HG03575 (cell line): Measurements from ENCODE around the gene IFITM2.
"Not testable (repeated sequence)": the region's sequence is repeated elsewhere in the genome, so short reads cannot be mapped to it uniquely, and the experiment has no call there.

Experiments used
- ATAC-seq: cut with Tn5 transposase; IDR thresholded peaks from one replicate; pipeline ENCODE4 v1.9.1; 2021; ENCODE audit not compliant: unreplicated experiment, insufficient number of reproducible peaks, low FRiP score; ENCODE audit errors: extremely low read depth

Gene IFITM2

DNA sequence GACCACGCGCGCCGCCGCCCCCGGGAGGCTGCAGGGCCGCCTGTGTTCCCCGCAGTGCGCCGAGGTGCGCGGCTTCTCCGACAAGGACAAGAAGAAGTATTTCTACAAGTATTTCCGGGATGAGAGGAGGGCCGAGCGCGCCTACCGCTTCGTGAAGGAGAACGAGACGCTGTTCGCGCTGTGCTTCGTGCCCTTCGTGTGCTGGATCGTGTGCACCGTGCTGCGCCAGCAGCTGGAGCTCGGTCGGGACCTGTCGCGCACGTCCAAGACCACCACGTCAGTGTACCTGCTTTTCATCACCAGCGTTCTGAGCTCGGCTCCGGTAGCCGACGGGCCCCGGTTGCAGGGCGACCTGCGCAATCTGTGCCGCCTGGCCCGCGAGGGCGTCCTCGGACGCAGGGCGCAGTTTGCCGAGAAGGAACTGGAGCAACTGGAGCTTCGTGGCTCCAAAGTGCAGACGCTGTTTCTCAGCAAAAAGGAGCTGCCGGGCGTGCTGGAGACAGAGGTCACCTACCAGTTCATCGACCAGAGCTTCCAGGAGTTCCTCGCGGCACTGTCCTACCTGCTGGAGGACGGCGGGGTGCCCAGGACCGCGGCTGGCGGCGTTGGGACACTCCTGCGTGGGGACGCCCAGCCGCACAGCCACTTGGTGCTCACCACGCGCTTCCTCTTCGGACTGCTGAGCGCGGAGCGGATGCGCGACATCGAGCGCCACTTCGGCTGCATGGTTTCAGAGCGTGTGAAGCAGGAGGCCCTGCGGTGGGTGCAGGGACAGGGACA, 26.7 kb upstream of the IFITM2 start:
- no peak for ATAC-seq

GRCh38 chr11:281486-282161, 26.0 kb upstream of the IFITM2 start:
- ATAC-seq: no peak

GRCh38 chr11:282171-282570, 25.4 kb upstream of the IFITM2 start:
- no peak for ATAC-seq

- ATAC-seq: no peak
Measured at GRCh38 chr11:282630-283360, 24.8 kb upstream of the IFITM2 start.

DNA sequence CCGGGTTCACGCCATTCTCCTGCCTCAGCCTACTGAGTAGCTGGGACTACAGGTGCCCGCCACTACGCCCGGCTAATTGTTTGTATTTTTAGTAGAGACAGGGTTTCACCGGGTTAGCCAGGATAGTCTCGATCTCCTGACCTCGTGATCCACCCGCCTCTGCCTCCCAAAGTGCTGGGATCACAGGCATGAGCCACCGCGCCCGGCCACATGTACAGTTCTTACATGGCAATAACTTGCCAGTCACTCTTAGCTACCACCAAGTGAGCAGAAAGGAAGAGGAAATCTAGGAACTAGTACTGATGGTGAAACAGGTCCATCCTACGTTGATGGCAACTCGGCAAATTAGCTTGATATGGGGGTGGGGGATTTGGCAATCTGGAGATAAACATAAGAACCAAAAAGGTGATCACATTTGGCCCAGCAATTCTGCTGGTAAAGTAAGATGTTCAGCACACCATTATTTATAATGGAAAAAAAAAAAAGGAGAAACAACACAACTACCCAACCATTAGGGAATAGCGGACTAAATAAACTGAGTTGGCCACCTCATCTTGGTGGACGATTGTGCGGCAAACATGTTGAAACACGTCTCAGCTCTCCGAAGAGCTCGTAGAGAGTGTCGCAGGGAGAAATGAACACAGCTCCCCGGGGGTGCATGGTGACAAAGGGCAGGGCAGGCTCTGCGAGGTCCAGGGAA, 24.1 kb upstream of the IFITM2 start:
- ATAC-seq: no peak

DNA sequence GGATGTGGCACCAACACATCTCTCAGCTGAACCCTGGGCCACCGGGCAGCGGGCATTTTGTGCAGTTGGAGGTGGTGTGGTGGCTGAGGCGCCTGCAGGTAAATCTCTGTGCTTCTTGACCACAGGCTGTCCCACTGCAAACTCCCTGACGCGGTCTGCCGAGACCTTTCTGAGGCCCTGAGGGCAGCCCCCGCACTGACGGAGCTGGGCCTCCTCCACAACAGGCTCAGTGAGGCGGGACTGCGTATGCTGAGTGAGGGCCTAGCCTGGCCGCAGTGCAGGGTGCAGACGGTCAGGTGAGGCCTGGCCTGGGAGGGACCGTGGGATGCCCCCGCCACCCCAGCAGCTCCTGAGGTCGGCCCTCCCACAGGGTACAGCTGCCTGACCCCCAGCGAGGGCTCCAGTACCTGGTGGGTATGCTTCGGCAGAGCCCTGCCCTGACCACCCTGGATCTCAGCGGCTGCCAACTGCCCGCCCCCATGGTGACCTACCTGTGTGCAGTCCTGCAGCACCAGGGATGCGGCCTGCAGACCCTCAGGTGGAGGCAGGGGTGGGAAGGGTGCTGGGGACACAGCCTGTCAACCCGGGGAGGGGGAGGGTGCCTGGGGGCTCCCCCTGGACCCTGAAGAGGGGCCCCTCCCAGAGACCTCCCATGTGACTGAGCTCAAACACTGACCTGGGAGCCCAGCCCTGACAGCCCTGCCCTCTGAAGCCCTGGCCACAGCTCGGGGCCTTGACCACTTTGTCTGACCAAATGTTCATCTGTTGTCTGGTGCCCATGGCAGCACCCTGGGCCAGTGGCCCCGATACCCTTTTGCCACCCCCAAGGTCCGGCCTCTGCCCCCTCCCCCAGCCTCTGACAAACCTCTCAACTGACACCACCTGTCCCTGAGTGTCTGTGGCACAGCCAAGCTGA, 23.3 kb upstream of the IFITM2 start:
- ATAC-seq: no peak

DNA sequence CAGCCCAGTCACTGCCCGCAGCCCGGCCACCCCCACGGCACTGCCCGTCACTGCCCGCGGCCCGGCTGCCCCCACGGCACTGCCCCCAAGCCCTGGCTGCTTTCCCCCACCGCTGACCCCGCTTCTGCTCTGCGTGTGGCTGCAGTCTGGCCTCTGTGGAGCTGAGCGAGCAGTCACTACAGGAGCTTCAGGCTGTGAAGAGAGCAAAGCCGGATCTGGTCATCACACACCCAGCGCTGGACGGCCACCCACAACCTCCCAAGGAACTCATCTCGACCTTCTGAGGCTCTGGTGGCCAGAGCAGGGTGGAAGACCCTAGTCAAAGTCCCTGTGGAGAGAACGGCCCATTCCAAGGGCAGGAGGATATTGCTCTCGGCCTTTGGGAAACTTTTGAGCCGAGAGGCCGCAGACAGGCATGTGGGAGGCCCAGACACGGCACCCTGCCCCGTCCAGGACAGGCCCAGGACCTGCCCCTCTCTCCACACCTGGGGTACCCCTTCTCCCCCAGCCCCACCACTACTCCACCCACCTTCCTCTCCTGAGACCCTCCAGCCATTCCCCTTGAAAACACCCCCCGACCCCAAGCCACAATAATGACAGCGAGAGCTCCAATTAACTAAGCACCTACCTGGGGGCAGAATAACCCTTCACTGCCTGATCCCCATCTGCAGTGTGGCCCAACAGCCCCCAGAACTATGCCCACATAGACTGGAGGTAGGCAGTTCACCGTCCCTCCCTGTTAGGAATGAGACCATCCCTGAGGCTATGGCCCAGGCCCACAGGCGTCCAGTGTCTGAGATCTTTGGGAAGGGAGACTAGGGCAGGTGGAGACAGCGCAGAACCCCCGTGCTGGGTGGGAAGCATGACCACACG, 22.4 kb upstream of the IFITM2 start:
- ATAC-seq: no peak

GRCh38 chr11:285894-286220, 21.8 kb upstream of the IFITM2 start:
- no peak for ATAC-seq

- not testable (repeated sequence) for ATAC-seq
Measured at GRCh38 chr11:286977-287820, 20.4 kb upstream of the IFITM2 start.

- ATAC-seq: no peak
Measured at GRCh38 chr11:287821-288477, 19.7 kb upstream of the IFITM2 start.

GRCh38 chr11:288478-289397, 18.9 kb upstream of the IFITM2 start, which contains the start of gene PGGHG:
Gene PGGHG, plus strand, starts transcription at chr11:289126. Its CDS starts 691 bp downstream, at chr11:289817.
- ATAC-seq: no peak

GRCh38 chr11:289398-289711, 18.3 kb upstream of the IFITM2 start:
- no peak for ATAC-seq

DNA sequence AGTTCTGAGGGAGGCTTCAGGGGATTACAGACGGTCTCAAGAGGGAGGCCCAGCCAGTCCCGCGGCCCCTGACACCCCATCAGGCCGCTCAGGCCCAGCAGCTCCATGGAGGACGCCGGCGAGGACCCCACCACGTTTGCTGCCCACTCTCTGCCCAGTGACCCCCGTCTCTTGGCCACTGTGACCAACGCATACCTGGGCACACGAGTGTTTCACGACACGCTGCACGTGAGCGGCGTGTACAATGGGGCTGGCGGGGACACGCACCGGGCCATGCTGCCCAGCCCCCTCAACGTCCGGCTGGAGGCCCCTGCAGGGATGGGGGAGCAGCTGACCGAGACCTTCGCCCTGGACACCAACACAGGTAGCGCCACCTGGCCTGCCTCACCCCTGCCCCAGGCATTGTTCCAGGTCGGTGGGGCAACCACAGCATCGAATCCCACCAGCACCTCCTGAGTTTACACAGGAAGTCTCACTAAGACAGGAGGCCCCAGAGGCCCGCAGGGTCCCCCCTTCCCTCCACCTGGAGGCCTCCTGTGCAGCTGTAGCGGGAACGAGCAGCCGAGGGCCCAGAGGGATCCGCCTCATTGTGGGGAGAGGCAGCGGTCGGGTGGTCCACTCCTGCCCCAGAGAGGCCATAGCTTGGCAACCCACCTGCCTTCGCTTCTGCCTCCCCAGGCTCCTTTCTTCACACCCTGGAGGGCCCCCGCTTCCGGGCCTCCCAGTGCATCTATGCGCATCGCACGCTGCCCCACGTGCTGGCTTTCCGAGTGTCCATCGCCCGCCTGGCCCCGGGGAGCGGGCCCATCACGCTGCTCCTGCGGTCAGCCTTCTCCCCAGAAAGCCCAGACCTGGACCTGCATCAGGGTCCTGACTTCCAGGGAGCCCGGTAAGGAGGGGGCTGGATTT, 17.6 kb upstream of the IFITM2 start:
- no peak for ATAC-seq

DNA sequence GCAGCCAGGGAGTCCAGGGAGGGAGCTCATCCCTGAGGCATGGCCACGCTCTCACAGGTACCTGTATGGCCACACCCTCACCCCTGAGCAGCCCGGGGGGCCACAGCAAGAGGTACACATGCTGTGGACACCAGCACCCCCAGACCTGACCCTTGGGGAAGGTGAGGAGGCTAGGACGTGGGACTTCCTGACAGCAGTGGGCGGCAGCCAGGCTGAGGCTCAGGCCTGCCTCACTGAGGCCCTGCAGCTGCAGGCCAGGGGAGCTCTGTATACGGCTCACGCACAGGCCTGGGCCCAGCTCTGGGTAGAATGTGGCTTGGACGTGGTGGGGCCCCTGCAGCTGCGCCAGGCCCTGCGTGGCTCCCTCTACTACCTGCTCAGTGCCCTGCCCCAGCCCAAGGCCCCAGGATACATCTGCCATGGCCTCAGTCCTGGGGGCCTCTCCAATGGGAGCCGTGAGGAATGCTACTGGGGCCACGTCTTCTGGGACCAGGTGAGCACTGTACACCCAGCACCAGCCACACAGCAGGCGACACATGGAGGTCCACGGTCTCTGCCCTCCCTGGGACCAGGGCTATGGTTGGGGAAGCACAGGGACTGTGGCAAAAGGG, 16.9 kb upstream of the IFITM2 start:
- ATAC-seq: no peak
